Thyroid gland (tissue), 4 donors: ENCODE data around the gene LCN10.

Source experiments
- CTCF ChIP-seq, 6 experiments: fragments of 200-600 bp in 3 of 6; fragments of 450-650 bp in 3 of 6; sonication (generic) in 3 of 6; IDR thresholded peaks; one replicate each; pipeline ENCODE4 v1.5.1; 2016 to 2019; ENCODE audit warnings: antibody characterized with exemption in 6 of 6, mild to moderate bottlenecking in 2 of 6, inconsistent platforms in 1 of 6, moderate library complexity in 1 of 6
- POLR2A ChIP-seq, 2 donors: fragments of 450-650 bp; IDR thresholded peaks; one replicate each; pipeline ENCODE4 v1.6.1; 2017; ENCODE audit warnings: antibody characterized with exemption in 2 of 2, mild to moderate bottlenecking in 2 of 2, moderate library complexity in 1 of 2

- no peak for TF ChIP-seq CTCF (IDR thresholded peaks at IDR 0.05)
- TF ChIP-seq POLR2A (IDR thresholded peaks at IDR 0.05) = no peak
Measured at GRCh38 chr9:136735812-136736480, 6.8 kb downstream of the LCN10 start.
